SK-N-SH (cell line): ENCODE data around the gene GDPD5. TPM values are rescaled to one million over a fixed set of nuclear protein-coding genes. Genes with fewer than 3 reads are reported as not detected.

Experiments used
- CTCF ChIA-PET: fragments of 300-600, 350-600 bp; formaldehyde crosslinking; extraction: SDS; loops from one replicate; lab custom pipeline; 2021; lab: Yijun Ruan, JAX
- POLR2A ChIA-PET: fragments of 350-600 bp; sonication (Branson Sonifier 250); formaldehyde crosslinking; extraction: SDS; loops from one replicate; lab custom pipeline; 2020; ENCODE audit warnings: antibody characterized with exemption, inconsistent platforms; lab: Yijun Ruan, JAX
- DNase-seq: peaks from one replicate; pipeline ENCODE4 v3.0.0; 2012
- H2AFZ ChIP-seq: fragments of 200-600 bp; sonication (generic); 2 replicates; pipeline ENCODE4 v1.8.1; 2016; ENCODE audit warnings: antibody characterized with exemption, mild to moderate bottlenecking, low read depth
- H3F3A ChIP-seq: fragments of 200-600 bp; sonication (generic); replicated peaks from 2 replicates; pipeline ENCODE3; 2016; ENCODE audit warnings: antibody characterized with exemption, mild to moderate bottlenecking; ENCODE audit not compliant: insufficient read depth
- H3K27ac ChIP-seq, 2 experiments: fragments of 200-500 bp in 1 of 2; fragments of 200-600 bp in 1 of 2; sonication (Bioruptor generic) in 1 of 2; sonication (generic), shearing (Covaris generic) in 1 of 2; 2 replicates each; pipeline versions ENCODE4 v1.5.1 to v1.6.1; 2014 to 2016; ENCODE audit warnings: low read depth in 2 of 2, inconsistent platforms in 1 of 2, low read length in 1 of 2, mild to moderate bottlenecking in 1 of 2, mixed read lengths in 1 of 2
- H3K27me3 ChIP-seq: fragments of 200-600 bp; sonication (generic), shearing (Covaris generic); 2 replicates; pipeline ENCODE4 v1.6.1; 2016; ENCODE audit warnings: mixed run types; ENCODE audit not compliant: insufficient read depth
- H3K36me3 ChIP-seq, 2 experiments: fragments of 200-500 bp in 1 of 2; fragments of 200-600 bp in 1 of 2; sonication (Bioruptor generic) in 1 of 2; sonication (generic) in 1 of 2; replicated peaks in 1 of 2; 2 replicates each; pipeline versions ENCODE3 to v1.5.1; 2014 to 2016; ENCODE audit warnings: low read length in 1 of 2, mild to moderate bottlenecking in 1 of 2; ENCODE audit not compliant: insufficient read depth in 2 of 2, control insufficient read depth in 1 of 2
- H3K4me1 ChIP-seq, 2 experiments: fragments of 200-500 bp in 1 of 2; fragments of 200-600 bp in 1 of 2; sonication (Bioruptor generic) in 1 of 2; sonication (generic), shearing (Covaris generic) in 1 of 2; 2 replicates each; pipeline versions ENCODE4 v1.5.1 to v1.6.1; 2014 to 2016; ENCODE audit warnings: low read depth in 1 of 2, low read length in 1 of 2, mixed run types in 1 of 2; ENCODE audit not compliant: insufficient read depth in 2 of 2, control insufficient read depth in 1 of 2
- H3K4me2 ChIP-seq: fragments of 200-600 bp; sonication (generic), shearing (Covaris generic); 2 replicates; pipeline ENCODE4 v1.6.1; 2017; ENCODE audit warnings: mixed run types
- H3K4me3 ChIP-seq, 2 experiments: fragments of 200-500 bp in 1 of 2; fragments of 200-600 bp in 1 of 2; sonication (Bioruptor generic) in 1 of 2; sonication (generic), shearing (Covaris generic) in 1 of 2; 2 replicates each; pipeline versions ENCODE4 v1.5.1 to v1.8.1; 2014 to 2016; ENCODE audit warnings: low read depth in 2 of 2, inconsistent platforms in 1 of 2, low read length in 1 of 2, mild to moderate bottlenecking in 1 of 2, mixed read lengths in 1 of 2, moderate library complexity in 1 of 2
- H3K79me2 ChIP-seq: fragments of 200-600 bp; sonication (generic); 2 replicates; pipeline ENCODE4 v1.8.1; 2017; ENCODE audit warnings: mild to moderate bottlenecking; ENCODE audit not compliant: insufficient read depth
- H3K9ac ChIP-seq: fragments of 200-600 bp; sonication (generic); 2 replicates; pipeline ENCODE4 v1.6.1; 2017; ENCODE audit warnings: mixed run types
- H3K9me2 ChIP-seq: fragments of 200-600 bp; sonication (generic); 2 replicates; pipeline ENCODE4 v1.6.1; 2017; ENCODE audit warnings: mixed run types
- H3K9me3 ChIP-seq: fragments of 200-600 bp; sonication (generic); 2 replicates; pipeline ENCODE4 v1.6.1; 2017; ENCODE audit warnings: mixed run types, mild to moderate bottlenecking, moderate library complexity
- H4K20me1 ChIP-seq: fragments of 200-600 bp; sonication (generic); 2 replicates; pipeline ENCODE4 v1.6.1; 2017; ENCODE audit warnings: mild to moderate bottlenecking, mixed run types; ENCODE audit not compliant: insufficient read depth
- CHD2 ChIP-seq: fragments of 150-350 bp; IDR thresholded peaks from 2 replicates; pipeline ENCODE4 v1.6.1; 2018; ENCODE audit warnings: low read length; ENCODE audit not compliant: partially characterized antibody
- CTCF ChIP-seq: fragments of 200-600 bp; sonication (generic); IDR thresholded peaks from 2 replicates; pipeline ENCODE4 v1.6.1; 2017; ENCODE audit warnings: antibody characterized with exemption, mild to moderate bottlenecking, moderate library complexity
- EP300 ChIP-seq, 2 experiments: IDR thresholded peaks; 2 replicates each; pipeline versions ENCODE4 v1.4.0 to v1.6.1; 2012; ENCODE audit warnings: borderline replicate concordance in 1 of 2, low read depth in 1 of 2, low read length in 1 of 2
- EZH2phosphoT487 ChIP-seq: fragments of 200-600 bp; sonication (generic); IDR thresholded peaks from 2 replicates; pipeline ENCODE4 v1.6.1; 2017; ENCODE audit warnings: low read depth, mixed run types, mild to moderate bottlenecking, antibody characterized with exemption, moderate library complexity, borderline replicate concordance
- FOXM1 ChIP-seq: IDR thresholded peaks from 2 replicates; pipeline ENCODE4 v1.4.0; 2012; ENCODE audit warnings: low read depth, mild to moderate bottlenecking
- GABPA ChIP-seq: IDR thresholded peaks from 2 replicates; pipeline ENCODE4 v1.4.0; 2012; ENCODE audit warnings: low read depth, mild to moderate bottlenecking
- GATA2 ChIP-seq: sonication (generic); formaldehyde crosslinking; IDR thresholded peaks from 2 replicates; pipeline ENCODE4 v1.5.0; 2020; ENCODE audit warnings: mild to moderate bottlenecking, missing genetic modification reagents
- IRF3 ChIP-seq: fragments of 150-350 bp; IDR thresholded peaks from 2 replicates; pipeline ENCODE4 v1.6.1; 2016; ENCODE audit warnings: mild to moderate bottlenecking, low read depth, low read length
- NRF1 ChIP-seq: IDR thresholded peaks from 2 replicates; pipeline ENCODE4 v1.6.1; 2012; ENCODE audit warnings: low read depth, mild to moderate bottlenecking, low read length
- PBX3 ChIP-seq: IDR thresholded peaks from 2 replicates; pipeline ENCODE4; 2012
- POLR2AphosphoS5 ChIP-seq: IDR thresholded peaks from 2 replicates; pipeline ENCODE4 v1.6.1; 2012; ENCODE audit warnings: low read depth, low read length
- RAD21 ChIP-seq: IDR thresholded peaks from 2 replicates; pipeline ENCODE4 v1.6.1; 2012; ENCODE audit warnings: mild to moderate bottlenecking, low read length
- RCOR1 ChIP-seq: fragments of 150-350 bp; IDR thresholded peaks from 2 replicates; pipeline ENCODE4 v1.6.1; 2017; ENCODE audit warnings: antibody characterized with exemption, low read length
- RXRA ChIP-seq: IDR thresholded peaks from 2 replicates; pipeline ENCODE4 v1.4.0; 2012; ENCODE audit warnings: low read depth, mild to moderate bottlenecking, borderline replicate concordance
- SIN3A ChIP-seq: IDR thresholded peaks from 2 replicates; pipeline ENCODE4 v1.6.1; 2012; ENCODE audit warnings: low read depth, mild to moderate bottlenecking, low read length, moderate library complexity, borderline replicate concordance
- SMC3 ChIP-seq: IDR thresholded peaks from 2 replicates; pipeline ENCODE4 v1.6.1; 2012; ENCODE audit warnings: low read depth, low read length, improper control_type of control experiment
- TEAD4 ChIP-seq: IDR thresholded peaks from 2 replicates; pipeline ENCODE4 v1.4.0; 2012; ENCODE audit warnings: mild to moderate bottlenecking, borderline replicate concordance; ENCODE audit not compliant: insufficient read depth
- YY1 ChIP-seq: IDR thresholded peaks from 2 replicates; pipeline ENCODE4 v1.4.0; 2012; ENCODE audit warnings: low read depth, mild to moderate bottlenecking
- WGBS: methylation state at CpG from one replicate; pipeline ENCODE4 v1.1.6; 2017; ENCODE audit warnings: low lambda C conversion rate; 5-methylcytosine and 5-hydroxymethylcytosine counted together
- polyA plus RNA-seq, 3 experiments: library from polyadenylated mRNA; depleted of rRNA; stranded (reverse); fragments of >200 nt; gene quantifications; 2 replicates each; pipeline ENCODE4 v1.2.3, GENCODE V29; 2012
- TF ChIP-seq, protein P1 (sequence below): fragments of 150-350 bp; IDR thresholded peaks from 2 replicates; pipeline ENCODE4 v1.6.1; 2017; ENCODE audit warnings: antibody characterized with exemption, low read length, low read depth, borderline replicate concordance
- TF ChIP-seq, protein P2 (sequence below): IDR thresholded peaks from 2 replicates; pipeline ENCODE4 v1.4.0; 2012; ENCODE audit warnings: low read depth, borderline replicate concordance

GDPD5 gene
- polyA plus RNA-seq, 1 of the 3 experiments (the other 2 are of a cell fraction), result 2.2 TPM

DNA sequence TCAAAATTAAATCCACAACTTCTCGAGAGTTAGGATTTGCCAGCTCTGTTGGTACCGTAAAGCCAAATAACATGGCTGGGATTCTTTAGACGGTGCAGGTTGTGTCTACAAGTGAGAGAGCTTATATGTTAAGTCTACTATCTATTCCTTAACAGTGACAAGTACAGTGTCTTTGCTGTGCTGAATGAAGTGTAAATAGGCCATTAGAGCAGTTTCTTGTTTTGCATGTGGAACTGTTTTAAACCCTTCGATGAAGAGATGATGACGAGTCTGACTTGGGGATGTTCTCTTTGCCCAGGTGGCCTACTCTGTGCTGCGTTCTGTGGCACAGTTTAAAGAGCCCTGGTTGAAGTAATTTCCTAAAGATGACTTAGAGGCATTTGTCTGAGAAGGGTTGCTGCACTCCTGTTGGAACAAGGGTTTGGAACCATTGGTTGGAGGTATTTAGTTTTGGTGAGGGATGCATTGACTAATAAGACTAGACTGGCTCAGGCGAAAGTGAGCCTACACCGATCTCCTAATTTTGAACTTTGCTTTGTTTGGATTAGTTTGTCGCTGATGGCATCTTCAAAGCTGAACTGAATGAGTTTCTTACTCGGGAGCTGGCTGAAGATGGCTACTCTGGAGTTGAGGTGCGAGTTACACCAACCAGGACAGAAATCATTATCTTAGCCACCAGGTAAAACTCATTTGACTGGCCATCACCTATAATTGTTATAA, 125.4 kb downstream of the GDPD5 start:
- H3K36me3 ChIP-seq, result peaks cover 42 to 43% of the 10 kb centered on the region in 2 experiments
- H3K9ac ChIP-seq, result peak overlapping the region; percentile 92
- no peak overlapping the region for H2AFZ ChIP-seq
- peak overlapping the region; percentile 75 for H3K4me2 ChIP-seq
- no peaks in the 10 kb centered on the region for H3K9me3 ChIP-seq
- 1% methylated on average over 11 of the region's 11 CpGs for WGBS
- H3K4me3 ChIP-seq, result peak overlapping the region; percentile 90 to 93
- H3K27me3 ChIP-seq, result no peaks in the 10 kb centered on the region
- H3F3A ChIP-seq, result peaks cover 29% of the 10 kb centered on the region
- H3K4me1 ChIP-seq, result peaks cover 22 to 35% of the 10 kb centered on the region in 2 experiments
- POLR2A ChIA-PET, result interaction anchor here (1.1 to 2.0 kb wide), 3 partner anchors 28 to 154 kb away, joined by 3 to 7 read pairs (median 5); no protein-coding TSS in a partner anchor
- DNase-seq, result no peak
- peaks cover 60% of the 10 kb centered on the region for H3K79me2 ChIP-seq
- no peaks in the 10 kb centered on the region for H3K9me2 ChIP-seq
- H4K20me1 ChIP-seq, result peaks cover 56% of the 10 kb centered on the region
- H3K27ac ChIP-seq, result peak overlapping the region; percentile 91 to 93
- TF ChIP-seq EZH2phosphoT487 (no peak), RAD21 (no peak), SMC3 (no peak), RXRA (no peak), FOXM1 (no peak), IRF3 (no peak), SIN3A (no peak; the same call in 1 of the 2 replicates), PBX3 (no peak), NRF1 (no peak), RCOR1 (no peak), CHD2 (no peak), POLR2AphosphoS5 (no peak), YY1 (no peak), GATA2 (no peak), GABPA (no peak), EP300 (IDR thresholded peaks at IDR 0.05; ENCODE audit: borderline replicate concordance in 1 of 2, low read depth in 1 of 2, low read length in 1 of 2) (no peak), CTCF (no peak), TEAD4 (no peak)
- TF ChIP-seq, protein P1, sequence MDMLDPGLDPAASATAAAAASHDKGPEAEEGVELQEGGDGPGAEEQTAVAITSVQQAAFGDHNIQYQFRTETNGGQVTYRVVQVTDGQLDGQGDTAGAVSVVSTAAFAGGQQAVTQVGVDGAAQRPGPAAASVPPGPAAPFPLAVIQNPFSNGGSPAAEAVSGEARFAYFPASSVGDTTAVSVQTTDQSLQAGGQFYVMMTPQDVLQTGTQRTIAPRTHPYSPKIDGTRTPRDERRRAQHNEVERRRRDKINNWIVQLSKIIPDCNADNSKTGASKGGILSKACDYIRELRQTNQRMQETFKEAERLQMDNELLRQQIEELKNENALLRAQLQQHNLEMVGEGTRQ, result no peak
- TF ChIP-seq, protein P2, sequence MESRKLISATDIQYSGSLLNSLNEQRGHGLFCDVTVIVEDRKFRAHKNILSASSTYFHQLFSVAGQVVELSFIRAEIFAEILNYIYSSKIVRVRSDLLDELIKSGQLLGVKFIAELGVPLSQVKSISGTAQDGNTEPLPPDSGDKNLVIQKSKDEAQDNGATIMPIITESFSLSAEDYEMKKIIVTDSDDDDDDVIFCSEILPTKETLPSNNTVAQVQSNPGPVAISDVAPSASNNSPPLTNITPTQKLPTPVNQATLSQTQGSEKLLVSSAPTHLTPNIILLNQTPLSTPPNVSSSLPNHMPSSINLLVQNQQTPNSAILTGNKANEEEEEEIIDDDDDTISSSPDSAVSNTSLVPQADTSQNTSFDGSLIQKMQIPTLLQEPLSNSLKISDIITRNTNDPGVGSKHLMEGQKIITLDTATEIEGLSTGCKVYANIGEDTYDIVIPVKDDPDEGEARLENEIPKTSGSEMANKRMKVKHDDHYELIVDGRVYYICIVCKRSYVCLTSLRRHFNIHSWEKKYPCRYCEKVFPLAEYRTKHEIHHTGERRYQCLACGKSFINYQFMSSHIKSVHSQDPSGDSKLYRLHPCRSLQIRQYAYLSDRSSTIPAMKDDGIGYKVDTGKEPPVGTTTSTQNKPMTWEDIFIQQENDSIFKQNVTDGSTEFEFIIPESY, result no peak
- CTCF ChIA-PET, result interaction anchor here (0.6 to 5.6 kb wide), 11 partner anchors 12 to 260 kb away, joined by 3 to 35 read pairs (median 4); partner anchors contain the start of gene GDPD5
